SW480 (cell line): ENCODE results near the gene COL4A1.

Experiments
- DNase-seq: peaks from one replicate; pipeline ENCODE4 v3.0.0-alpha.2; 2016; ENCODE audit warnings: low spot score

Gene COL4A1

GRCh38 chr13:110308656-110309359 lies 1.9 kb upstream of the COL4A1 start:
- DNase-seq = no peak

GRCh38 chr13:110307767-110308655 lies 1.1 kb upstream of the COL4A1 start:
- no peak for DNase-seq

- DNase-seq = no peak
These were observed 507 bp downstream of the COL4A1 start for GRCh38 chr13:110306340-110306959.

- no peak for DNase-seq
These were observed 1.0 kb downstream of the COL4A1 start for GRCh38 chr13:110305949-110306339.

GRCh38 chr13:110305544-110305943 lies 1.4 kb downstream of the COL4A1 start:
- DNase-seq = no peak

- DNase-seq = no peak
These were observed 2.0 kb downstream of the COL4A1 start for GRCh38 chr13:110305001-110305400.

- DNase-seq = no peak
These were observed 2.7 kb downstream of the COL4A1 start for GRCh38 chr13:110304256-110304655.

- DNase-seq = no peak
These were observed 3.3 kb downstream of the COL4A1 start for GRCh38 chr13:110303644-110304043.

GRCh38 chr13:110302997-110303396 lies 4.0 kb downstream of the COL4A1 start:
- no peak for DNase-seq

GRCh38 chr13:110301606-110302553 lies 5.1 kb downstream of the COL4A1 start:
- no peak for DNase-seq

- no peak for DNase-seq
These were observed 5.9 kb downstream of the COL4A1 start for GRCh38 chr13:110301083-110301482.

- DNase-seq = no peak
These were observed 6.7 kb downstream of the COL4A1 start for GRCh38 chr13:110300090-110300815.

- DNase-seq = no peak
These were observed 7.6 kb downstream of the COL4A1 start for GRCh38 chr13:110299283-110299840.

- no peak for DNase-seq
These were observed 8.3 kb downstream of the COL4A1 start for GRCh38 chr13:110298505-110299282.

GRCh38 chr13:110297766-110298504 lies 9.0 kb downstream of the COL4A1 start:
- DNase-seq = no peak

- no peak for DNase-seq
These were observed 9.9 kb downstream of the COL4A1 start for GRCh38 chr13:110297011-110297410.

GRCh38 chr13:110294622-110295021 lies 12.3 kb downstream of the COL4A1 start:
- no peak for DNase-seq

- DNase-seq = no peak
These were observed 12.8 kb downstream of the COL4A1 start for GRCh38 chr13:110294146-110294545.

- no peak for DNase-seq
These were observed 13.3 kb downstream of the COL4A1 start for GRCh38 chr13:110293649-110294048.
